Subcutaneous adipose tissue (tissue), 4 donors: ENCODE data around the gene DENND1C. TPM values are rescaled to one million over a fixed set of nuclear protein-coding genes. Genes with fewer than 3 reads are reported as not detected.

Experiments
- total RNA-seq, 4 donors: library from RNA; depleted of rRNA; stranded (reverse); fragments of >200 nt; gene quantifications; one replicate each; pipeline ENCODE4 v1.1.0, GENCODE V29; 2016
- TF ChIP-seq, protein P1 (sequence below): fragments of 450-650 bp; IDR thresholded peaks from one replicate; pipeline ENCODE4 v1.5.1; 2016; ENCODE audit warnings: low read depth, mild to moderate bottlenecking, control low read depth, antibody characterized with exemption, moderate library complexity

The DENND1C gene
- total RNA-seq, 4 donors from 2014 or later, result 2.4 to 8.0 (median 4.0) TPM

DNA sequence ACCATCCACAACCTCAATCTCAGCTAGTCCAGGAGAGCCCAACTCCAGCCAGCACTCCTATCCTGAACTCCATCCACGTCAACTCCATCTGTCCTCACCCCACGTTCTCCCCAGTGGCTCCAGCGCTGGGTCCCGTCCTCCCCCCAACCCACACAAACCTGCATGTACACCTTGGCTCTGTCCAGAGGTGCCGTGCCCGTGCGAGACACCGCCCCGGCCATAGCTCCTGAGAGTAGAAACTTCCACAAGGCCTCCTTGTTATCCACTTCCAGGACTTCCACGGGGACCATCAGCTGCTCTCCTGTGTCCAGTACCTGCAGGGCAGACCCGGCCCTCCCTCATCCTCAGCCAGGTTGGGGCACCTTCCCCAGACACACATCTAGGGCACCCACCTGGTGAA lies 49.7 kb downstream of the DENND1C start:
- TF ChIP-seq, protein P1, sequence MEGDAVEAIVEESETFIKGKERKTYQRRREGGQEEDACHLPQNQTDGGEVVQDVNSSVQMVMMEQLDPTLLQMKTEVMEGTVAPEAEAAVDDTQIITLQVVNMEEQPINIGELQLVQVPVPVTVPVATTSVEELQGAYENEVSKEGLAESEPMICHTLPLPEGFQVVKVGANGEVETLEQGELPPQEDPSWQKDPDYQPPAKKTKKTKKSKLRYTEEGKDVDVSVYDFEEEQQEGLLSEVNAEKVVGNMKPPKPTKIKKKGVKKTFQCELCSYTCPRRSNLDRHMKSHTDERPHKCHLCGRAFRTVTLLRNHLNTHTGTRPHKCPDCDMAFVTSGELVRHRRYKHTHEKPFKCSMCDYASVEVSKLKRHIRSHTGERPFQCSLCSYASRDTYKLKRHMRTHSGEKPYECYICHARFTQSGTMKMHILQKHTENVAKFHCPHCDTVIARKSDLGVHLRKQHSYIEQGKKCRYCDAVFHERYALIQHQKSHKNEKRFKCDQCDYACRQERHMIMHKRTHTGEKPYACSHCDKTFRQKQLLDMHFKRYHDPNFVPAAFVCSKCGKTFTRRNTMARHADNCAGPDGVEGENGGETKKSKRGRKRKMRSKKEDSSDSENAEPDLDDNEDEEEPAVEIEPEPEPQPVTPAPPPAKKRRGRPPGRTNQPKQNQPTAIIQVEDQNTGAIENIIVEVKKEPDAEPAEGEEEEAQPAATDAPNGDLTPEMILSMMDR, result no peak

GRCh38 chr19:6429419-6430221 lies 52.0 kb downstream of the DENND1C start:
- TF ChIP-seq, protein P1, result no peak

GRCh38 chr19:6427131-6427530 lies 54.5 kb downstream of the DENND1C start:
- TF ChIP-seq, protein P1, result no peak

GRCh38 chr19:6425732-6426620 lies 55.6 kb downstream of the DENND1C start:
- TF ChIP-seq, protein P1, result no peak

DNA sequence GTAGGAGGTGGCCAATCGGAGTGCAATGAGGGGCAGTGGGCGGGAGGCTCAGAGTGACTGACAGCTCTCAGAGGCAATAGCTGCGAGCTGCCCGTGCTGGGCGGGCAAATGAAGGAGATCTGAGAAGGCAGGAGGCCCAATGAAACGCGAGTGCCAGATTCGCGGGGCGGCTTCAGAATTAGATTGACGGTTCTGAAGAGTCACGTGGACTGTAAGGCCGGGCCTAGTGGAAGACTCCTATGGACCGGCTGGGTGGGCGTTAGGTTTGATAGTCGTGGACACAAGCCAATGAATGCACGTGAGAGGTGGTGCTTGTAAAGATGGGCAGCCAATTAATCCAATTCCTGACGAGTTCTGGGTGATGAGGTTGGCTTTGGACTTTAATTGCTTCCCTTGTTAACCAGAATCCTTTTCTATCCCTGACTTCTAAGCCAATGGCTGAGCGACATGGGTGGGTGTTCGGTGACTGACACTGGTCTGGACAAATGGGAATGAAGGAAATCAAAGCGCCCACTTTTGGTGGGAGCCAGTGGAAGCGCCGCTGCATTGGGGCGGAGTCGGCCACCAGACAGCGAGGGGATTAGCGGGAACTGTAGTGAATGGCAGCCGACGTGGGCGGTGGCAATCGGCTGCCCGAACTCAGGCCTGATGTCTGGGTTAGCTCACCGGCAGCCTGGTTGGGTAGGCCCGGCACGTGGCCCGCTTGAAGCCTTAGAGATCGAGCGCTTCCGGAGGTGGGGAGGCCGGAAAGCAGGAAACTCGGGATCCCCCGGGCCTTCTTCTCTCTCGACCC lies 56.5 kb downstream of the DENND1C start:
- TF ChIP-seq, protein P1, result no peak

DNA sequence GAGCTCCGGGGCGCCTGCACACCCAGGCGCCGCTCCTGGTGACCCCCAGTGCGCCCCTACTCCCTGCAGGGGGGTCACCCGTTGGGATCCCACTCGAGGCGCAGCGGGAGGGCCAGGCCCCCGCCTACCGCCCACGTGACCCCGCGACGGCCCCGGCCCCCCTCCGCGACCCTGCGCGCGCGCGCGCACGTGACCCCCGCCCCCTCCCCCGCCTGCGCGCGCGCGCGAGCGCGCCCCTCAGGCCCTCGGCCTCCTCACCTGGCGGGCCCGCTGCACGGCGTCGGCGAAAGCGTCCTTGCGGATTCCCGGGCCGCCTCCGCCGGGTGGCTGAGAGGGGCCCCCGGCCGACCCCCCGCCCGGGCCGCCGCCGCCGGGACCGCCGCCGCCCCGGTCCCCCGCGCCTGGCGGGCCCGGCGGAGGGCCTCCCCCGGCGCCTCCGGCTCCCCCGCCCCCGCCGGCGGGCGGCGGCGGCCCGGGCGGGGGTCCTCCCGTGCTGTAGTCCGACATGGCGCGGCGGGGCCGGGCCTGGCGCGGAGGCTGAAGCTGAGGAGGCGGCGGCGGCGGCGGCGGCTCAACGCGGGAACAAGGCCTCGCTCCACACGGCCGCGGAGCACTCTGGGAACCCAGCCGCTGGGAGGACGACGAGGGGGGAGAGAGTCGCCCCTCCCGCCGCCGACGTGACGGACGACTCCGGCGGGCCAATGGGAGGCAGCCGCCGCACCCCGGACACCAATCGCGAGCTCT lies 57.2 kb downstream of the DENND1C start, which contains the start of gene KHSRP:
KHSRP (minus strand) TSS at position 617 of the 744 bp plus-strand sequence; CDS start at position 507, 110 bp downstream.
- TF ChIP-seq, protein P1, result no peak
